ENCODE measurements around the gene HIPK2. TPM values are rescaled to one million over a fixed set of nuclear protein-coding genes. Genes with fewer than 3 reads are reported as not detected.

The HIPK2 gene
- polyA plus RNA-seq, 2 of the 4 experiments (the other 2 are of a cell fraction): 11.3 to 12.1 TPM

DNA sequence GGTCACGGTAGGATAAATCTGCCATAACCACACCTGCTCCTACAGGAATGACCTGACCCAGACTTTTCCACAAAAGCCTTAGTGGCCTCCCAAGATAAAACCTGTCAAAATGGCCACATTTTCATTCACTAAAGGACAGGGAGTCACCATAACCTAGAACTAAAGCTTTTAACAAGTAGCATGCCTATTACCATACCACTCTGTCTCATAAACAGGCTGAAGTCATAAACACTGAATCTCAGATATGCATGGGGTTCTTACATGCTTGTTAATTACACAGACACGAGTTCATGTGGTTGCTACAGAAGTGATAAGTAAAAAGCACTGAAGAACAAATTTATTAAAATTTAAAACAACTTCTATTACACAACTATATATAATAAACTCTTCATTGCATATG lies 56.0 kb downstream of the HIPK2 start:
- Histone ChIP-seq H3K4me2 (peak overlapping the region; percentile 32), H3K27ac (peak overlapping the region; percentile 7 to 52; a peak in 4 of 6 replicates), H3K9me3 (no peaks in the 10 kb centered on the region), H3K4me1 (peaks cover 67% of the 10 kb centered on the region), H3K4me3 (no peak overlapping the region)
- DNase-seq (ENCODE audit: low read depth in 1 of 2, low spot score in 1 of 2): no peak
- ATAC-seq: no peak
- WGBS (ENCODE audit: missing lambda C conversion rate): 92% methylated on average over 2 of the region's 2 CpGs
- ChIA-PET POLR2A (no interaction called here), CTCF (interaction anchor here (1.4 to 1.7 kb wide), 2 partner anchors 42 to 76 kb away, joined by 3 to 4 read pairs; no protein-coding TSS in a partner anchor)
- no peak for FAIRE-seq
- TF ChIP-seq, protein P1, sequence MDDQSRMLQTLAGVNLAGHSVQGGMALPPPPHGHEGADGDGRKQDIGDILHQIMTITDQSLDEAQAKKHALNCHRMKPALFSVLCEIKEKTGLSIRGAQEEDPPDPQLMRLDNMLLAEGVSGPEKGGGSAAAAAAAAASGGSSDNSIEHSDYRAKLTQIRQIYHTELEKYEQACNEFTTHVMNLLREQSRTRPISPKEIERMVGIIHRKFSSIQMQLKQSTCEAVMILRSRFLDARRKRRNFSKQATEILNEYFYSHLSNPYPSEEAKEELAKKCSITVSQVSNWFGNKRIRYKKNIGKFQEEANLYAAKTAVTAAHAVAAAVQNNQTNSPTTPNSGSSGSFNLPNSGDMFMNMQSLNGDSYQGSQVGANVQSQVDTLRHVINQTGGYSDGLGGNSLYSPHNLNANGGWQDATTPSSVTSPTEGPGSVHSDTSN (IDR thresholded peaks at IDR 0.05): no peak
- TF ChIP-seq SREBF2 (IDR thresholded peaks at IDR 0.05) (no peak), TFCP2L1 (CRISPR knock-in tag; IDR thresholded peaks at IDR 0.05) (no peak), HOXB13 (CRISPR knock-in tag; IDR thresholded peaks at IDR 0.05; ENCODE audit: low read depth) (no peak), CBX2 (IDR thresholded peaks at IDR 0.05; ENCODE audit: borderline replicate concordance, low read depth) (no peak), MAFK (IDR thresholded peaks at IDR 0.05; ENCODE audit: partially characterized antibody) (no peak), BHLHE40 (IDR thresholded peaks at IDR 0.05; ENCODE audit: low read depth, low read length) (no peak), ZFP36 (IDR thresholded peaks at IDR 0.05; ENCODE audit: borderline replicate concordance, partially characterized antibody) (no peak), JUN (IDR thresholded peaks at IDR 0.05) (no peak), FOSB (CRISPR knock-in tag; IDR thresholded peaks at IDR 0.05) (no peak), HEYL (CRISPR knock-in tag; IDR thresholded peaks at IDR 0.05) (no peak), NPAS2 (CRISPR knock-in tag; IDR thresholded peaks at IDR 0.05; ENCODE audit: borderline replicate concordance) (no peak), EHF (CRISPR knock-in tag; IDR thresholded peaks at IDR 0.05) (no peak), RCOR1 (IDR thresholded peaks at IDR 0.05; ENCODE audit: low read depth, low read length) (no peak), FOXS1 (CRISPR knock-in tag; IDR thresholded peaks at IDR 0.05) (no peak), EHMT2 (IDR thresholded peaks at IDR 0.05; ENCODE audit: low read depth) (no peak)
- TF ChIP-seq, protein P2, sequence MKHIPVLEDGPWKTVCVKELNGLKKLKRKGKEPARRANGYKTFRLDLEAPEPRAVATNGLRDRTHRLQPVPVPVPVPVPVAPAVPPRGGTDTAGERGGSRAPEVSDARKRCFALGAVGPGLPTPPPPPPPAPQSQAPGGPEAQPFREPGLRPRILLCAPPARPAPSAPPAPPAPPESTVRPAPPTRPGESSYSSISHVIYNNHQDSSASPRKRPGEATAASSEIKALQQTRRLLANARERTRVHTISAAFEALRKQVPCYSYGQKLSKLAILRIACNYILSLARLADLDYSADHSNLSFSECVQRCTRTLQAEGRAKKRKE (CRISPR knock-in tag; IDR thresholded peaks at IDR 0.05; ENCODE audit: low read depth): no peak
- TF ChIP-seq, protein P3, sequence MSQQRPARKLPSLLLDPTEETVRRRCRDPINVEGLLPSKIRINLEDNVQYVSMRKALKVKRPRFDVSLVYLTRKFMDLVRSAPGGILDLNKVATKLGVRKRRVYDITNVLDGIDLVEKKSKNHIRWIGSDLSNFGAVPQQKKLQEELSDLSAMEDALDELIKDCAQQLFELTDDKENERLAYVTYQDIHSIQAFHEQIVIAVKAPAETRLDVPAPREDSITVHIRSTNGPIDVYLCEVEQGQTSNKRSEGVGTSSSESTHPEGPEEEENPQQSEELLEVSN (IDR thresholded peaks at IDR 0.05; ENCODE audit: borderline replicate concordance, low read depth): no peak

DNA sequence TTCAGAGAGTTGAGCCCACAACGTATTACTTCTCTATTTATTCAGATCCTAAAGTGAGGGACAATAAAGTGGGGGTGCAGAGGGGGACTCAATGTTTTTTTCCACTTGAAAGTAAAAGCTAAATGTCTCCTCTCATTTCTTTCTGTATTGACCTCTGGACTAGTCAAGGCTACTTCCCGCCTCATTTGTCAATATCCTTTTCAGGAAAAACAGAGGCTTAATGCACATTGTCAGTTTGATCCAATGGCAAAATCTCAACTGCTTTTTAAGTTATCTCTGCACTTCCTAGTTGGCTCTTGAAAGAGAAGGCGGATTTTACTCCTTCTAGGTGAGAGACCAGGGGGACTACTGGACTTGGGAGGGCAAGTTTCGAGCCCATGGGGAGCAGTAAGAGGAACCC lies 56.4 kb downstream of the HIPK2 start:
- H3K4me2 ChIP-seq: peak overlapping the region; percentile 32
- peaks cover 63% of the 10 kb centered on the region for H3K4me1 ChIP-seq
- H3K27ac ChIP-seq: peak overlapping the region; percentile 7 to 52; a peak in 5 of 6 replicates
- TF ChIP-seq NPAS2 (CRISPR knock-in tag; IDR thresholded peaks at IDR 0.05; ENCODE audit: borderline replicate concordance): no peak
- TF ChIP-seq RARB (CRISPR knock-in tag; IDR thresholded peaks at IDR 0.05): no peak
- no peak for TF ChIP-seq RFX5 (IDR thresholded peaks at IDR 0.05)
- TF ChIP-seq RCOR1 (IDR thresholded peaks at IDR 0.05; ENCODE audit: low read depth, low read length): no peak
- TF ChIP-seq, protein P4, sequence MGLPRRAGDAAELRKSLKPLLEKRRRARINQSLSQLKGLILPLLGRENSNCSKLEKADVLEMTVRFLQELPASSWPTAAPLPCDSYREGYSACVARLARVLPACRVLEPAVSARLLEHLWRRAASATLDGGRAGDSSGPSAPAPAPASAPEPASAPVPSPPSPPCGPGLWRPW (IDR thresholded peaks at IDR 0.05): no peak
- TF ChIP-seq, protein P5, sequence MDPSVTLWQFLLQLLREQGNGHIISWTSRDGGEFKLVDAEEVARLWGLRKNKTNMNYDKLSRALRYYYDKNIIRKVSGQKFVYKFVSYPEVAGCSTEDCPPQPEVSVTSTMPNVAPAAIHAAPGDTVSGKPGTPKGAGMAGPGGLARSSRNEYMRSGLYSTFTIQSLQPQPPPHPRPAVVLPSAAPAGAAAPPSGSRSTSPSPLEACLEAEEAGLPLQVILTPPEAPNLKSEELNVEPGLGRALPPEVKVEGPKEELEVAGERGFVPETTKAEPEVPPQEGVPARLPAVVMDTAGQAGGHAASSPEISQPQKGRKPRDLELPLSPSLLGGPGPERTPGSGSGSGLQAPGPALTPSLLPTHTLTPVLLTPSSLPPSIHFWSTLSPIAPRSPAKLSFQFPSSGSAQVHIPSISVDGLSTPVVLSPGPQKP (IDR thresholded peaks at IDR 0.05; ENCODE audit: low read depth, low read length): no peak
- TF ChIP-seq POLR2A (IDR thresholded peaks at IDR 0.05; ENCODE audit: low read length): no peak
- no peak for TF ChIP-seq CEBPB (IDR thresholded peaks at IDR 0.05)
- no peak for TF ChIP-seq HOXB13 (CRISPR knock-in tag; IDR thresholded peaks at IDR 0.05; ENCODE audit: low read depth)
- no peak for TF ChIP-seq POLR2AphosphoS2 (conservative IDR thresholded peaks at IDR 0.05; ENCODE audit: low read length)
- TF ChIP-seq ESRRA (IDR thresholded peaks at IDR 0.05; ENCODE audit: borderline replicate concordance, low read length): no peak
- TF ChIP-seq SREBF2 (IDR thresholded peaks at IDR 0.05): no peak
- ChIA-PET CTCF (no interaction called here), POLR2A (no interaction called here)
- no peak for FAIRE-seq
- H3K9me3 ChIP-seq: no peaks in the 10 kb centered on the region
- DNase-seq (ENCODE audit: low read depth in 1 of 2, low spot score in 1 of 2): no peak
- WGBS (ENCODE audit: missing lambda C conversion rate): 90% methylated on average over 4 of the region's 4 CpGs
- no peak overlapping the region for H3K4me3 ChIP-seq
- no peak for ATAC-seq

All from A549 (cell line).